ENCODE results near the gene TAF8.
"Not testable (repeated sequence)": the region's sequence is repeated elsewhere in the genome, so short reads cannot be mapped to it uniquely, and the experiment has no call there.

The TAF8 gene, protein sequence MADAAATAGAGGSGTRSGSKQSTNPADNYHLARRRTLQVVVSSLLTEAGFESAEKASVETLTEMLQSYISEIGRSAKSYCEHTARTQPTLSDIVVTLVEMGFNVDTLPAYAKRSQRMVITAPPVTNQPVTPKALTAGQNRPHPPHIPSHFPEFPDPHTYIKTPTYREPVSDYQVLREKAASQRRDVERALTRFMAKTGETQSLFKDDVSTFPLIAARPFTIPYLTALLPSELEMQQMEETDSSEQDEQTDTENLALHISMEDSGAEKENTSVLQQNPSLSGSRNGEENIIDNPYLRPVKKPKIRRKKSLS

DNA sequence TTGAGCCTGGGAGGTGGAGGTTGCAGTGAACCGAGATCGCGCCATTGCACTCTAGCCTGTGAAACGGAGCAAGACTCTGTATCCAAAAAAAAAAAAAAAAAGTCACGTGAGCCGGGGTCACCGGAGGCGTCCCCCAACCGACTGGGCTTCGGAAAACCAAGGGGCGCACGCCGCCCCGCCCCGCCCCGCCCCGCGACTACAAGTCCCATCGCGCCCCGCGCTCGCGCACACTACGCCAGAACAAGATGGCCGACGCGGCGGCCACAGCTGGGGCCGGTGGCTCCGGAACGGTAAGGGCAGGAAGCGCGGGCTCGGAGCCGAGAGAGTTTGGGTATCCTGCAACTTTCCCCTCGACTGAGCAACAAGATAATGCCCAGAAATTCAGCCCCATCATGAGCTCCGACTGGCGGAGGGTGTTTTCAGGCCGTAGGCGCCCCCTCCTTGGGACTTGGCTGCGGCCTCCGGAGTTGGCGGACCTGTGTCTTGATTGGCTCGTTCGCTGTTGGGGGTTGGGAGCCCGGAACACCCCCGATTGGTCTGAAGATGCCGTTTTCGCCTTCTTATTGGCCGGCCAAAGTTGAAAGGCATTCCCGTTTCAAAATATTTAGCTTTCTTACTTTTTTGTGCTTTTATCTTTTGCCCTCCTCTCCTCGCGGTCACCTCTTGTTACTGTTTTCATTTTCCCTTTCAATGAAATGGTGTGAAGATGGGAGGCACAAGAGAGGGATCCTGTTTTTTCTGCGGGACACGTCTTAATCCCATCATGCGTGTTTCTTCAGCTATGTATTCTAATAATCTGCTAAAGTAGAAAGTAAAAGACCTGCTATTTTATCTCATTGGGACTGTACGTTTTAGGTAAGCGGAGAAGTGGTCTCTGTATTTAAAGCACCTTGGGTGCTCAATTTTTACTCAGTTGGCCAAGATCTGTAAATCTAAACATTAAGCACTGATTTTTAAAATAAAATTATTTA, at the start of gene TAF8:
Gene TAF8 (plus strand): TSS at position 228 of the 971 bp plus-strand sequence. CDS start 18 bp downstream, at position 246.
- DNase-seq = peak; percentile 91

DNA sequence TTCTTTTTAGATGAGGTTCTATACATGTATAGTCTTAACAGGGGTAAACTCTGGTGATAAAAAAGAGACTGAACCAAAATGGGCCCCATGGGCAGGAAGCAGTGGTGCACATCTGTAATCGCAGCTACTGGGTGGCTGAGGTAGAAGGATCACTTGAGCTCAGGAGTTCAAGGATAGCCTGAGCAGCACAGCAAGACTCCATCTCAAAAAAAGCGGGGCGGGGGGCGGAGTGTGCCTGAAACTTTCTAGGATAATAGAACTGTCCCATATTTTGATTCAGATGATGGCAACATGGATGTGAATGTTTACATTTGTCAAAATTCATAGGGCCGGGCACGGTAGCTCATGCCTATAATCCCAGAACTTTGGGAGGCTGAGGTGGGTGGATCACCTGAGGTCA, 48.8 kb upstream of the TAF8 start:
- DNase-seq = no peak

DNA sequence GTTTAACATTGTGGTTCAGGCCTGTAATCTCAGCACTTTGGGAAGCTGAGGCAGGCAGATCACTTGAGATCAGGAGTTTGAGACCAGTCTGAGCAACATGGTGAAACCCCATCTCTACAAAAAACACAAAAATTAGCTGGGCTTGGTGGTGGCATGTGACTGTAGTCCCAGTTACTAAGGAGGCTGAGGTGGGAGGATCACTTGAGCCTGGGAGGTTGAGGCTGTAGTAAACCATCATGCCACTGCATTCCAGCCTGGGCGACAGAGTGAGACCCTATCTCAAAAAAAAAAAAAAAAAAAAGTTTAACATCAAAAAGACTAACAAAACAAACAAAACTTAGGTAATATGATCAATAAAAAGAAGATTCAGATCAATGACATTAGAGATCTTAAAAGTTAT, 46.7 kb upstream of the TAF8 start:
- DNase-seq = not testable (repeated sequence)

DNA sequence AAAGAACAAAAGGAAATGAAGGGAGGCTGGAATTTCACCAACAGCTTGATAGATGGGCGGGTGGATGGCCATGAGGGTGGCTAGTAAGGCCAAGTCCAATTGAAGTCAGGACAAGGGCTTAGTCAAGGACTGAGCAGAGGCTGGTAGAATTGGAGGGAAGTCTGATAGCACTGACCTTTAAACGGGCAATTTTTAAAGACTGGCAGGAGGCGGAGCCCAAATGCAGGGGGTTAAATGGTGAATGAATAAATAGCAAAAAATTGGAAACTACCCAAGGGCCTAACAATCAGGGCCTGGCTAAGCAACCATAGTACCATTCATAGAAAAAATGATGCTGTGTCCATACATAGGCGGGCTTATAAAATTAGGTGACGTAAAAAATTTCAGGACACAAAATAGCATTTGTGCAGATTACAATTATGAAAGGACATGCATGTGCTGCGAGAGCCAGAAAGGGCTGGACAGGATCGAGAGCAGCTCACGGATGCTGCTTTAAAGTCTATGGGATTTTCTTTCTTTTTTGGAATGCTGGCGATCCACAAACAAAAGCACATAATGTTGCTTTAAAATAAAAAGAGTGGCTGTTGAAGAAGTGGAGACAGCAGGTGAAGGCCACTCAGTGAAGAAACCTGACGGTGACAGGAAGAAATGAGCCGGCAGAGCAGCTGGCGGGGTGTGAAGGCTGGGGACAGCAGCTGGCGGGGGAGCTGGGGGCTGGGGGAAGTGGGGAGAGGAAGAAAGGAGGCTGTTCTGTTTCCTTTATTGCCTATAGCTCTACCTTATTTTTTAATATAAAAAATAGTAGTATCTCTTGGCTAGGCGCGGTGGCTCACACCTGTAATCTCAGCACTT, 42.8 kb upstream of the TAF8 start:
- peak; percentile 34 for DNase-seq

DNA sequence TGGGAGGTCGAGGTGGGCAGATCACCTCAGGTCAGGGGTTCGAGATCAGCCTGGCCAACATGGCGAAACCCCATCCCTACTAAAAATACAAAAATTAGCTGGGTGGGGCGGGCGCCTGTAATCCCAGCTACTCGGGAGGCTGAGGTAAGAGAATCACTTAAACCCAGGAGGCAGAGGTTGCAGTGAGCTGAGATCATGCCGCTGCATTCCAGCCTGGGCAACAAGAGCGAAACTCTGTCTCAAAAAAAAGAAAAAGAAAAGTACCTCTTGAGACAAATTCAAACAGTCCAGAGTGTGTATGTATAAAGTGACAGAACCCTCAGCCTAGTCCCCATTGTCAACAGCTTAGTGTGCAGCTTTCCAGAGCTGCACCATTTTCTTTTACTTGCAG, 42.2 kb upstream of the TAF8 start:
- DNase-seq = not testable (repeated sequence)

DNA sequence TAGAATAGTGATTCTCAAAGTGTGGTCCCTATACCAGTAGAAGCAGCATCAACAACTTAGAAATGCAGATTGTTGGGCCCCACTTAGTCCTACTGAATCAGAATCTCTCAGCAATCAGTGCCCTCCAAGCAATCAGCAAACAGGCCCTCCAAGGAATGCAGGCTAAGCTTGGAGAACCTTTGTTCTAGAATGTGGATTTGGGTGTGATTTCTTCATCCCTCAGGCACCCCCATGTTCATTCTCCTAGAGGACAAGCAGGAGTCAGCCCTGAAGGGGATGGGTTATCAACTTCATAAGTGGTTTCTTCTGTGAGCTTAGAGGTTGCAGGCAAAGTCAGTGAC, 40.5 kb upstream of the TAF8 start:
- no peak for DNase-seq

DNA sequence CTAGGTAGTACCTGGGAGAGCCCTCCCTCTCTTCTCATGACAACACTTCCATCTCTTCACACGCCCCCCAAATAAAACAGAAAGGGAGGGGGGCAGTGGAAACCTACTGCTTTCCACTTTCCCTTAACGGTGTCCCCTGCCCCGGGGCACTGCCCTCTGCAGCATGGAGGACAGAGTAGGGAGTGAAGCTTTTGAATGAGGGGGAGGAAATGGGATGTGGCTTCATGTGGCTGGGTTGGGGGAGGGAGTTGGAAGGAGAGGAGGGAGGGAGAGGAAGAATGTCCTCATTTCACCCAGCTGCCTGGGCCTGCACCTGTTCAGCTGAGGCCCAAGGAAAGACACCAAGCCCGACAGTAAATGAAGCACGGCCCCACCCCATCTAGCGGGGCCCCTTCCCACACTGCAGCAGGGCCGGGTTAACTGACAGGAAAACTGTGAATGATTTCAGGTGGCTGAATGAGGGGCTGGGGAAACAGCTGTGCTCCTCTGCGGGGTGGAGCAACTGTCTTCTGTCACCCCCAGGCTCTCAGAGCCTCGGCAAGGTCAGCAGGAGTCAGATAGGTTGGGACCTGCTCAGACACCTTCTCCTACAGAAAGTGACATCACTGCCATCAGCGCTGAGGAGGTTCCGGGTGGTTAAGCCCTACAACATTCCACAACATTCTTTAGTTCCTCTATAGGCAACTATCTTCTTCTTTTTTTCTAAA, 40.0 kb upstream of the TAF8 start:
- no peak for DNase-seq

DNA sequence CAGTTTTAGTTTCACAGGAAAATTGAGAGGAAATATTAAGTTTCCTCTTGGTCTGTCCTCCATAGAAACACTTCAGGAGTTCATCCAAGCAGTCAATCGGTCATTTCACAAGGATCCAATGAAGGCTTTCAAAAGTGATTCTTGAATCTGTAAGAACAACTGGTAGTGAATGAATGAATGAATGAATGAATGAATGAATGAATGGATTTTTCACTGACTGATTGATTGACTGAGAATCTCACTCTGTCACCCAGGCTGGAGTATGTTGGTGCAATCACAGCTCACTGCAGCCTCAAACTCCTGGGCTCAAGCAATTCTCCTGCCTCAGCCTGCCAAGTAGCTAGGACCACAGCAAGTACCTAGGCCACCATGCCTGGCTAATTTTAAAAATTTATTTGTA, 39.4 kb upstream of the TAF8 start:
- no peak for DNase-seq

DNA sequence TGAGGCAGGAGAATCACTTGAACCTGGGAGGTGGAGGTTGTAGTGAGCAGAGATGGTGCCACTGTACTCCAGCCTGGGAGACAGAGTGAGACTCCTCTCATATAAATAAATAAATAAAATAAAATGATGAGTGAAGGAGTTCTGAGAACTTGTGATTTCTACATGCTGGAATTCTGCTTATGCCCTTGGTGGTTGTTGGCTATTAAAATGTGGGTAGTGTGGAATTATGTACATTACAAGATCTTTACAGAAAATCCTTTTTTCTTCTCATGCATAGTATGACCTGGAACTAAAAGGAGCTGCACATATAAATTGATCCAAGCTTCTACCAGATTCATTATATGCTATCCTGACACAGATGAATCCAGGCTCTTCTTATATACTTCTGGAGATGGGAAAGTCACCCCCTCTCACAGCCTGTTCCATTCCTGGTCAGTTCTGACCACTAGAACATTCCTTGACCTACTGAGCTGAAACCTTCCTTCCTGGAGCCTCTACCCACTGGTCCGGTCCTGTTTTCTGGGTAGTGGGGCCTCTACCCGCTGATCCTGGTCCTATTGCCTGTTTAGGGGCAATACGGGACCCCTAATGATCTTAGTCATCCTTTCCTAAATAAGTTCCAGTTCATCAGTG, 37.7 kb upstream of the TAF8 start:
- no peak for DNase-seq

DNA sequence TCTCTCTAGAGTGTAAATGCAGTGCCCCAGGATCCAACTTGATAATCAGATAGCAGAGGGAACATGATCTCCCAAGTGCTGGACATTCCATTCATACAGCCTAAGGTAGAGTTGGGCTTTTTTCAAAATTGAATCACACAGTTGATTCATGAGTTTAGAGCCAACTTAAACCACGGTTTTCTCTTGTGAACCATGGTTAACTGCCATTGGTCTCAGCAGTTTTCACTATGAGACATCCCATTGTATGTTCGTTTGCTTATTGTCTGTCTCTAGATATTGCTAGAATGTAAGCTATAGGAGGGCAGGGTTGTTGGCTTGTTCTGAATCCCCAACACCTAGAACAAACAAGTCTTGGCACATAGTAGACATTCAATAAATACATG, 37.2 kb upstream of the TAF8 start:
- no peak for DNase-seq

DNA sequence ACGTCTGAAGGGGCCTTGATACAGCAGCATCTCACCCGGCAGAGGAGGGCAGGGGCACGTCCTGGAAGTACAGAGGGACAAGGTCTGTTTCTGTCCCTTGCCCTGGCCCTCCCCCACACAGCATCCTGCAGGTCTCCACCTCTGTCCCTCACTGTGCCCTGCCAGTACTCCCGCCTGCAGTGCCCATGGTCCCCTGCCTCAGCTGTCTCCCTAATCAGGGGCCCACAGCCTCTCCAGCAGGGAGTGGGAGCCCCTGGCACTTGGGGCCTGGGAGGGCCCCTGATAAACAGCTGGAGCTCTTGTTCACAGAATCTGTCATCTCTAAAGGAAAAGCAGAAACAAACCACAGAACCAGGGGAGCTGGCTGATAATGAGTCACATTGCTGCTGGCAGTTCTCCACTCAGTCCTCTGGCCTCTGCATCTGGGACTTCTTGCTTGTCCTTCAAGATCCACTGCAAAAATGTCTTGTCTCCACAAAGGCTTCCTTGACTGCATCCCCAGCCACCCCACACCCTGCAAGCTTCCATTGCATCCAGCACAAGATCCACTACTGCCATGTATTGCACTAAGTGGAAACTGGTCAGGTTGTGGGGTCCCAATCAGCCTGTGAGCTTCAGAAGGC, 33.2 kb upstream of the TAF8 start:
- no peak for DNase-seq

DNA sequence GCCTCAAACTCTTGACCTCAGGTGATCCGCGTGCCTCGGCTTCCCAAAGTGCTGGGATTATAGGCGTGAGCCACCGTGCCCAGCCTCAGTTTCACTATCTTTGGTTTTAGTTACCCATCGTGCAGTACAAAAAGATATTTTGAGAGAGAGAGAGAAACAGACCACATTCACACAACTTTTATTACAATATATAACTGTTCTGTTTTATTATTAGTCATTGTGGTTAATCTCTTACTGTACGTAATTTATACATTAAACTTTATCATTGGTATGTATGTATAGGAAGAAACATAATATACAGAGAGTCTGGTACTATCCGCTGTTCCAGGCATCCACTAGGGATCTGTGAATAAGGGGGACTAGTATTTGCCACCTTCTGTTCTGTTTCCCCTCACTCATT, 29.4 kb upstream of the TAF8 start:
- DNase-seq = no peak

DNA sequence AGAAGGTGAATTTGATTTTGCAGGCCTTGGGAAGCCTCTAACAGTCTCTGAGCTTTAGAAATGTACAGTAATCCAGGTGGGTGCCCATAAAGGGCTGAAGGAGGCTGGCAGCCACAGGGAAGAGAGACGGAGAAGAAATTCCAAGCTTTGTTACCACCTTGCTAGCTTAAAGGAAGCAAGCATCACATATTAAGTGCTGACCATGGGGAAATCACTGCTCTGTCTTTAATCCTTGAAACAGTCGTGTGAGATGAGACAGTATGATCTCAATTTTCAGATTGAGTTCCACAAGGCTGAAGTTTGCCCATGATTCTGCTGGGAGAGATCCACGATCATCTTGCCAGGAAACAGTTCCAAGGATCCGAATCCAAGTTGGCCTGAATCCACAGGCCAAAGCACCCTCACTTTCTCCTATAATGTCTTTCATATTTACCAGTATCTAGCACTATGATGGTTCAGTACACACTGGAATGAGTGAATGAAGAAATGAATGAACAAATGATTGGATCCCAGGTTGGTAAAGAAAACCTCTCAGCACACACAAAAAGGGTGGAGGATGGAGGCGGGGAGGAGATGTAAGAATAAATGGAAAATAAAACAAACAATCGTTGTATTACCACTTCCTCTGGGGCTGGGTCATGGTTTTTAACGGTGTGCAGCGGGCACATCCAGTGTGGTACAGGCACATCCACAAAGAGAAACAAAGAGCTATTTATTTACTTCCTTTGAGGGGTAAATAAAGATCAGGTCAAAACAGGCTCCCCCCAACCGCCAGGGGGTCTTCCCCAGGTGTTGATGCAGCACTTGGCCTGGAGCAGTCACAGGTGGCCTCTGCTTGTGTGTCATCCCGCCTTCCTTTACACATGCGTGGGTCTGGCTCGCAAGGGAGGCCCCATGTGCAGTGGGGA, 28.2 kb upstream of the TAF8 start:
- peak; percentile 64 for DNase-seq

DNA sequence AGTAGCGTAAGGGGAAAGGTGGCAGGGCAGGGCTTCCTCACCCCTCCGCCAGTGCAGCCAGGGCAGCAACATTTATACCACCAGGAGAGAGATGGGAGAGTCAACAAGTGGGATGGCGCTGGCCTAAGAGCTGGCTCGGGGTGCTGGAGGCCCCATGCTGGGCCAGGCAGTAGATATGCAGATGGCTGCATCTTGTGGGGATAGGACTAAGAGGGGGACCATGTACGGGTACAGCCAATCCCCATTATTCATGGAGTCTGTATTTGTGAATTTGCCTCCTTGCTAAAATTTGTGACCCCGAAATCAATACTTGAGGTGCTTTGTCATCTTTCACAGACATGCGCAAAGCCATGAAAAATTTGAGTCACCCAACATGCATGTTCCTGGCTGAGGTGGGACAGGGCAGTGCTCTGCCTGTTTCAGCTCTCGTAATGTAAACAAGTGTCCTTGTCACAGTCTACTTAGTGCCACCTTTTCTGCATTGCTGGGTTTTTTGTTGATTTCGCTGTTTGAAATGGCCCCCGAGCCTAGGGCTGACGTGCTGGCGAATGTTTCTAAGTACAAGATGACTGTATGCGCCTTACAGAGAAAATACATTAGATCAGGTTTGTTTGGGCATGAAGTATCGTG, 27.5 kb upstream of the TAF8 start:
- no peak for DNase-seq

DNA sequence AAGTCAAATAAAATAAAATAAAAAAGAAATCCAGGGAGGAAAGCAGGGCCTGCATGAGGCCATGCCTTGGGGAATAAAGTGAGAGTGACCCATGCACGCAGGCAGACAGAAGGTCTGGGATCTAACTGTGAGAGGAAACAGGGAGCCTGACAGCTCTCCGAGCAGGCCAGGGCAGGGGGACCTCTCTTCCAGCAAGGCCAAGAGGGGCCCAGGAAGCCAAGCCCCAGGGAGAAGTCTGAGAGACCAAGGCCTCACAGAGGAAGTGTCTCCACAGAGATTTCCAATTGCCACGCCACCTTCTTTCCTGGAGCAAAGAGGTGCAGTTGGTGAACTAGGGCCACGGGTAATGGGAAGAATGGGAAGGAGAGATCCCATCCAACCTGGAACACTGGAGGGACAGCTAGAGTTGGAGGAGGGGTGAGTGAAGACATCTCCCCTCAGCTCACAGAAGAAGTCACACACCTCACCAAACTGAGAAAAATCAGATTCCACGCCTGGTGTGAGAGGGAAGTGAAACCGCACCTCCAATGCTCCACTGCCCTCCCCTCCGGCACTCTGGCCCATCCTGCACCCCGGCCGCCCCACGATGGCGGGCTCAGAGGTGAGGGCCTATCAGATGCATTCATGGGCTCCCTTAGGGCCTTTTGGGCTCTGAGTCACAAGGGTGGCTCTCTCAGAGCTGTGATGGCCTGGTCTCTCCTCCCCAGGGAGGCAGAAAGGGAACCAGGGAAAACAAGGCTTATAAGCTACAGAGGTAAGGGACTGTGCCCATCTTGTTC, 25.1 kb upstream of the TAF8 start:
- no peak for DNase-seq

DNA sequence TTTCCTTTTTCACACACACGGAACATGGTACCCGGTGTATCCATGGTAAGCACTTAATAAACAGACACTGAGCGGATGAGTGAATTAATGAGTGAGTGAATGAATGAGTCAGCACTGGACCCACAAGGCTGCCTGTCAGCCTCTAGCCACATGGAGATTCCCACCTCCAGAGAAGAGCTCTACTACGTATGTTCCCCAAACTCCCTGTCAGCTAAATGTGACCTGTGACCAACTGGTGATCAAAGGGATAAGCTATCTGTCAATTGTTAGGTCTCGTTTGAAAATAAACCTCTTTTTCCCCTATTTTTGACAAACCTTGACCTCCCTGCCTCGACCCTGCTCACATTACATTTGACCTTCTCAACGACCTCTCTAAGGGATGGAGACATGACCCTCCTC, 24.5 kb upstream of the TAF8 start:
- DNase-seq = no peak

DNA sequence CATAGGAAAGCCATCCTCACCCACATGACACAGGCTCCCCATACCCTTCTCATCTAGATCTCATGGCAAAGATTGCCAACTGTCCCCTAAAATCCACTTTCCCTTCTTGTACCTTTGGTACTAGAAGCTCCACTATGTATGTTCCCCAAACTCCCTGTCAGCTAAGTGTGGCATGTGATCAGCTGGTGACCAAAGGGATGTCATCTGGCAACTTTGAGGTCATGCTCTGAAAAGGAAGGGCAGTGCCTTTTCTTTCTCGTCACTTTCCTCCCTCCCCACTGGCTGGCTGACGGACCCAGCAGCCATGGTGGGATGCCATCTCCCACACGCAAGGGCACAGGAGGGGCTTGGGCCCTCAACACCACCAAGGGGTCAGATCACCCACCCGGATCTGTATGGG, 23.8 kb upstream of the TAF8 start:
- DNase-seq = no peak

DNA sequence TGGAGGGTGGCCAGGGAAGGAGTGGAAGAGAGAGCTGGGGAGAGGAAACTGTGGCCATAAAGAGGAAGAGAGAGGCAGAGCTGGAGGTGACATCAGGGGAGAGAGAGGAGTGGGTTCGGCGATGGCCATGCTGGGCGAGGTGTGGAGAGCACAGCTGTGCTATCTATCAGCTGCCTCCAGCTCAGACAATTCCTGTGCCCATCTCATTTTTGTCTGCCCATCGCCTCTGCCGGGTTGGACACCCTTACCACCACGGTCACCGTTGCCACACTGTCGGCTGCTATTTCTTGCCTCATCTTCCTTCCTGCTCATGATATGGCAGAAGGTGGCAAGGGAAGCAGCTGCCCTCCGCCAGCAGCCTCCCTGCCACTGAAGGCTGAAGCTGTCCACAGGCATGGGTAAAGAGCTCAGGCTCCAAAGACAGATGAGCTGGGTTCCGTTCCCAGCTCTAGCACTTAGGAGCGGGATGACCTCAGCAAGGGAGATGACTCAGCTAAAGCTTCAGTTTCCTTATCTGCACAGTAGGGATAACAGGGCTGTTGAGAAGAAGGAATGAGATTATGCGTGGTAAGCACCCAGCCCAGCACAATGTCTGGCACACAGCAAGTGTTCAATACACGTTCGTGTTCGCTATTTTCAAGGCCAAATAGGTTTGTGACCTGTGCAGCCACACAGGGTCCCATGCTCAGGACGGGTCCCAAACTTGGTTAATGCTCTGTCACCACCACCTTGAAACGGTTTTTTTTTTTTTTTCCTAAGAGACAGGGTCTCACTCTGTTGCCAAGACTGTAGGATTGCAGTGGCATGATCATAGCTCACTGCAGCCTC, 21.9 kb upstream of the TAF8 start:
- DNase-seq = no peak
